Neural progenitor cell (in vitro differentiated cells): ENCODE data around the gene CX3CL1.

Source experiments
- EZH2phosphoT487 ChIP-seq: fragments of 200-600 bp; sonication (generic); IDR thresholded peaks from 2 replicates; pipeline ENCODE4 v1.6.1; 2017; ENCODE audit warnings: antibody characterized with exemption
- TF ChIP-seq, protein P1 (sequence below): fragments of 200-600 bp; sonication (generic); IDR thresholded peaks from 2 replicates; pipeline ENCODE4 v1.5.1; 2017; ENCODE audit warnings: antibody characterized with exemption, mild to moderate bottlenecking

DNA sequence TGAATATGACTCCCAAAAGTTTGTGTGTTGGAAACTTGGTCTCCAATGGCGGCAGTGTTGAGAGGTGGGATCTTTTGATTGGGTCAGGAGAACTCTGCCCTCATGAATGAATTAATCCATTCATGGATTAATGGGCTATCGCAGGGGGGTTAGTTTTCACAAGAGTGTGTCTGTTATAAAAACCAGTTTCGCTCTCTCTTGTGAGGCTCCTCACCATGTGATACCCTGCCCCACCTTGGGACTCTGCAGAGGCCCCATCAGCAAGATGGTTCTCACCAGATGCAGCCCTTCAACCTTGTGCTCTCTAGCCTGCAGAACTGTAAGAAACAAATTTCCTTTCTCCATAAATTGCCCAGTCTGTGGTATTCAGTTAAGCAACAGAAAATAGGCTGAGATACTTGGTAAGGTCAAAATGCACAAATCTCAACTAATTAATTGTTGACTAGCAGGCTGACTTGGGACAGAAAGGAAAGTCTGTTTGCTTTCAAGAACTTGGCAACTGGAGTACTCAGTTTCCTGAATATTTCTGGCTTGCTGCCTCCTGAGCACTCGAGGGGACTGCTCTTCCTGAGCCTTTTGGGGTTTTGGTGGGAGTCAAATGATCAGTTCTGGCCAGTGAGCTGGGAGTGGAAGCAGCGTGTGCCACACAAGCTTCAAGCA, 18.5 kb downstream of the CX3CL1 start:
- TF ChIP-seq, protein P1, sequence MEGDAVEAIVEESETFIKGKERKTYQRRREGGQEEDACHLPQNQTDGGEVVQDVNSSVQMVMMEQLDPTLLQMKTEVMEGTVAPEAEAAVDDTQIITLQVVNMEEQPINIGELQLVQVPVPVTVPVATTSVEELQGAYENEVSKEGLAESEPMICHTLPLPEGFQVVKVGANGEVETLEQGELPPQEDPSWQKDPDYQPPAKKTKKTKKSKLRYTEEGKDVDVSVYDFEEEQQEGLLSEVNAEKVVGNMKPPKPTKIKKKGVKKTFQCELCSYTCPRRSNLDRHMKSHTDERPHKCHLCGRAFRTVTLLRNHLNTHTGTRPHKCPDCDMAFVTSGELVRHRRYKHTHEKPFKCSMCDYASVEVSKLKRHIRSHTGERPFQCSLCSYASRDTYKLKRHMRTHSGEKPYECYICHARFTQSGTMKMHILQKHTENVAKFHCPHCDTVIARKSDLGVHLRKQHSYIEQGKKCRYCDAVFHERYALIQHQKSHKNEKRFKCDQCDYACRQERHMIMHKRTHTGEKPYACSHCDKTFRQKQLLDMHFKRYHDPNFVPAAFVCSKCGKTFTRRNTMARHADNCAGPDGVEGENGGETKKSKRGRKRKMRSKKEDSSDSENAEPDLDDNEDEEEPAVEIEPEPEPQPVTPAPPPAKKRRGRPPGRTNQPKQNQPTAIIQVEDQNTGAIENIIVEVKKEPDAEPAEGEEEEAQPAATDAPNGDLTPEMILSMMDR: no peak
- TF ChIP-seq EZH2phosphoT487: no peak
